Small intestine (tissue), 7 donors: ENCODE measurements around the gene SLC30A4. TPM values are rescaled to one million over a fixed set of nuclear protein-coding genes. Genes with fewer than 3 reads are reported as not detected.

ENCODE experiments used
- DNase-seq, 2 donors: peaks; one replicate each; pipeline versions ENCODE4 v3.0.0 to v3.0.0-alpha.2; 2013
- FAIRE-seq: peaks from 2 replicates; lab custom pipeline; 2012; peaks lifted over from hg19 to GRCh38; lab: Jason Lieb, UNC
- H3K27ac ChIP-seq, 3 donors: one replicate each; pipeline ENCODE4 v1.5.1; 2013; ENCODE audit warnings: low read length in 2 of 3, mild to moderate bottlenecking in 2 of 3, control low read depth in 1 of 3, inconsistent platforms in 1 of 3, low read depth in 1 of 3, moderate library complexity in 1 of 3
- H3K27me3 ChIP-seq, 3 donors: one replicate each; pipeline ENCODE4 v1.6.1; 2013; ENCODE audit warnings: low read length in 3 of 3, inconsistent platforms in 1 of 3; ENCODE audit not compliant: control insufficient read depth in 3 of 3, insufficient read depth in 3 of 3
- H3K36me3 ChIP-seq, 3 donors: one replicate each; pipeline ENCODE4 v1.6.1; 2013; ENCODE audit warnings: low read length in 3 of 3, inconsistent platforms in 1 of 3, low read depth in 1 of 3, mild to moderate bottlenecking in 1 of 3, moderate library complexity in 1 of 3; ENCODE audit not compliant: control insufficient read depth in 3 of 3, insufficient read depth in 2 of 3
- H3K4me1 ChIP-seq, 3 donors: one replicate each; pipeline ENCODE4 v1.6.1; 2013; ENCODE audit warnings: low read length in 2 of 3, inconsistent platforms in 1 of 3, low read depth in 1 of 3, mild to moderate bottlenecking in 1 of 3, moderate library complexity in 1 of 3; ENCODE audit not compliant: control insufficient read depth in 3 of 3, insufficient read depth in 2 of 3
- H3K4me3 ChIP-seq, 3 donors: one replicate each; pipeline ENCODE4 v1.5.1; 2013; ENCODE audit warnings: low read length in 3 of 3, control low read depth in 1 of 3, inconsistent platforms in 1 of 3, low read depth in 1 of 3, mild to moderate bottlenecking in 1 of 3, moderate library complexity in 1 of 3
- H3K9me3 ChIP-seq, 2 donors: one replicate each; pipeline ENCODE4 v1.6.1; 2013; ENCODE audit warnings: low read depth in 1 of 2, low read length in 1 of 2; ENCODE audit not compliant: control insufficient read depth in 2 of 2, insufficient read depth in 1 of 2
- WGBS, 3 donors: extraction: QIAGEN DNeasy Blood & Tissue Kit; methylation state at CpG; one replicate each; pipeline ENCODE4 v1.1.7; 2013; 5-methylcytosine and 5-hydroxymethylcytosine counted together
- polyA plus RNA-seq, 4 donors: library from polyadenylated mRNA; stranded (reverse) in 3 of 4; unstranded in 1 of 4; fragments of 200-250 nt in 3 of 4; fragments of 120-200 nt in 1 of 4; gene quantifications; one replicate each; pipeline versions ENCODE4 v1.2.1 to v1.2.3, GENCODE V29; 2013
- donor health status: healthy with polysubstance abuse.
- donor health status: control.
- donor health status: control.
- donor health status: Bipolar disorder and iron deficiency.
- donor health status: healthy.

Gene SLC30A4
- polyA plus RNA-seq, 4 donors = 3.2 to 13.6 (median 8.9) TPM

GRCh38 chr15:45442507-45443135 is 79.9 kb downstream of the SLC30A4 start:
- H3K27ac ChIP-seq = no peak overlapping the region
- H3K27me3 ChIP-seq = no peaks in the 10 kb centered on the region
- no peak overlapping the region for H3K4me3 ChIP-seq
- no peaks in the 10 kb centered on the region for H3K36me3 ChIP-seq
- no peaks in the 10 kb centered on the region for H3K9me3 ChIP-seq
- DNase-seq (no peak), FAIRE-seq (no peak)
- H3K4me1 ChIP-seq = peaks cover 0 to 23% (median 3%) of the 10 kb centered on the region in 3 donors
- WGBS, 3 donors = 79 to 80% (median 79%) methylated on average over 5 of the region's 5 CpGs

GRCh38 chr15:45441686-45442085 is 80.9 kb downstream of the SLC30A4 start:
- H3K9me3 ChIP-seq = no peaks in the 10 kb centered on the region
- no peak overlapping the region for H3K4me3 ChIP-seq
- peak; percentile 67 to 78 for DNase-seq
- peak overlapping the region in 1 of 3 donors; percentile 51 for H3K27ac ChIP-seq
- H3K36me3 ChIP-seq = no peaks in the 10 kb centered on the region
- FAIRE-seq = no peak
- peaks cover 0 to 23% (median 3%) of the 10 kb centered on the region in 3 donors for H3K4me1 ChIP-seq
- H3K27me3 ChIP-seq = no peaks in the 10 kb centered on the region
- 12 to 53% (median 39%) methylated on average over 8 of the region's 8 CpGs for WGBS, 3 donors

- Histone ChIP-seq H3K27me3 (no peaks in the 10 kb centered on the region), H3K4me1 (peaks cover 0 to 22% (median 3%) of the 10 kb centered on the region in 3 donors), H3K9me3 (no peaks in the 10 kb centered on the region), H3K4me3 (no peak overlapping the region), H3K36me3 (no peaks in the 10 kb centered on the region), H3K27ac (peak overlapping the region in 1 of 3 donors; percentile 6)
- DNase-seq = no peak
- no peak for FAIRE-seq
These were observed 81.5 kb downstream of the SLC30A4 start for GRCh38 chr15:45441036-45441435.

GRCh38 chr15:45439521-45440260 is 82.9 kb downstream of the SLC30A4 start:
- peaks cover 0 to 9% (median 3%) of the 10 kb centered on the region in 3 donors for H3K4me1 ChIP-seq
- H3K27ac ChIP-seq = peak overlapping the region in 2 of 3 donors; percentile 8 to 40
- WGBS, 3 donors = 18 to 49% (median 29%) methylated on average over 5 of the region's 5 CpGs

GRCh38 chr15:45435124-45435903 is 87.2 kb downstream of the SLC30A4 start:
- H3K4me3 ChIP-seq = no peak overlapping the region
- no peaks in the 10 kb centered on the region for H3K9me3 ChIP-seq
- H3K27me3 ChIP-seq = no peaks in the 10 kb centered on the region
- H3K4me1 ChIP-seq = peaks cover 2 to 10% (median 3%) of the 10 kb centered on the region in 3 donors
- DNase-seq (peak in 1 of 2 donors; percentile 59), FAIRE-seq (no peak)
- peak overlapping the region in 1 of 3 donors; percentile 14 for H3K27ac ChIP-seq
- H3K36me3 ChIP-seq = no peaks in the 10 kb centered on the region
- WGBS, 3 donors = 18 to 59% (median 34%) methylated on average over 8 of the region's 8 CpGs

More at GRCh38 chr15:45439521-45440260, 82.9 kb downstream of the SLC30A4 start:
- Histone ChIP-seq H3K4me3 (no peak overlapping the region), H3K27me3 (no peaks in the 10 kb centered on the region), H3K36me3 (no peaks in the 10 kb centered on the region), H3K9me3 (no peaks in the 10 kb centered on the region)
- no peak for FAIRE-seq
- DNase-seq = peak; percentile 60 to 71

- Histone ChIP-seq H3K9me3 (no peaks in the 10 kb centered on the region), H3K4me3 (no peak overlapping the region), H3K27me3 (no peaks in the 10 kb centered on the region), H3K27ac (no peak overlapping the region), H3K4me1 (peaks cover 0 to 5% (median 2%) of the 10 kb centered on the region in 3 donors), H3K36me3 (no peaks in the 10 kb centered on the region)
- FAIRE-seq (no peak), DNase-seq (no peak)
- WGBS, 3 donors = 92 to 97% (median 95%) methylated on average over 2 of the region's 2 CpGs
These were observed 88.4 kb downstream of the SLC30A4 start for GRCh38 chr15:45434078-45434567.

GRCh38 chr15:45431511-45431910 is 91.0 kb downstream of the SLC30A4 start:
- H3K36me3 ChIP-seq = no peaks in the 10 kb centered on the region
- DNase-seq (peak; percentile 68 to 88), FAIRE-seq (no peak)
- H3K4me1 ChIP-seq = peaks cover 0 to 5% (median 2%) of the 10 kb centered on the region in 3 donors
- no peaks in the 10 kb centered on the region for H3K27me3 ChIP-seq
- H3K9me3 ChIP-seq = no peaks in the 10 kb centered on the region
- H3K27ac ChIP-seq = no peak overlapping the region
- H3K4me3 ChIP-seq = no peak overlapping the region
- 20 to 62% (median 43%) methylated on average over 2 of the region's 2 CpGs for WGBS, 3 donors
